ENCODE data around the gene ABCC1.

ABCC1 gene

DNA sequence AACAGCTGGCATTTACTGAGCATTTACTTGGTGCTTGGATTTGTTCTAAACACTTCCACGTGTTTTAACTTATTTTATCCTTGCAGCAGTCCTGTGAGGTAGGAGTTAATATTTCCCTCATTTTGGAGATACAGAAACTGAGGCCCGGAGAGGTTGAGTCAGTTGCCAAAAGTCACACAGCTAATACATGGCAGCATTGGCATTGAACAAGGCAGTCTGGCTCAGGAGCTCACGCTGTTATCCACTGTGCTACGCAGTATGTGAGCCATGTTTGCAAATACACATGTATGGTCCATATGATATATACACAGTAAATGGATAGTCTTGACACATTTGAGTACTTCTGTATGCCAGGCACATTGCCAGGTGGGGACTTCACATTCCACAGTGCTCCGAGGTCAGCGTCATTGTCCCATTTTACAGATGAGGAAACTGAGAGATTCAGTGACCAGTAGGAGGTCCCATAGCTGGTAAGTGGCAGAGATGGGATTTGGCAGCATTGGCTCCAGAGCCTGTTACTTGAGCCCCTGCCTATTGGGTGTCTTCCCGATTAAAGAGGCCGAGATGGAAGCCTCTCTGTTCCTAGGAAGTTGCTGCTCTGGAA is 163.1 kb downstream of the ABCC1 start:
- H3K27ac ChIP-seq, result no peak overlapping the region
- TF ChIP-seq CTCF (IDR thresholded peaks at IDR 0.05) (no peak), ZFX (IDR thresholded peaks at IDR 0.05; ENCODE audit: borderline replicate concordance) (no peak)

DNA sequence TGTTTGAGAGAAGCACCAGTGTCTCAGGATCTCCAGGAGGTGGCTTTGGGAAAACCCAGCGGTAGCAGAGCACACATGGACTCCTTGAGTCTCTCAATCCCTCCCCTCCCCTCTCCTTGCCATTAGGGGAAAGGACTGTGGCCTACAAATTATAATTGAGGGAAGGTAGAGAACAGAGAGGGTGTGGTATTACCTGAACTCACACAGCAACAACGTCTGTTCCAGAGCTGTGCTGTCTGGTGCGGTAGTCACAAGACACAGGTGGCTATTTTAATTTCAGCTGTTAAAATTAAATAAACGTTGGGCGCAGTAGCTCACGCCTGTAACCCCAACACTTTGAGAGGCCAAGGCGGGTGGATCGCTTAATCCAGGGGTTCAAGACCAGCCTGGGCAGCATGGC is 163.7 kb downstream of the ABCC1 start:
- TF ChIP-seq ZFX (IDR thresholded peaks at IDR 0.05; ENCODE audit: borderline replicate concordance) (no peak), CTCF (IDR thresholded peaks at IDR 0.05) (no peak)

GRCh38 chr16:16116841-16117240 is 167.4 kb downstream of the ABCC1 start:
- TF ChIP-seq ZFX (IDR thresholded peaks at IDR 0.05; ENCODE audit: borderline replicate concordance) (no peak), CTCF (IDR thresholded peaks at IDR 0.05) (no peak)
- no peak overlapping the region for H3K27ac ChIP-seq

More for the DNA sequence above, 163.7 kb downstream of the ABCC1 start:
- no peak overlapping the region for H3K27ac ChIP-seq

DNA sequence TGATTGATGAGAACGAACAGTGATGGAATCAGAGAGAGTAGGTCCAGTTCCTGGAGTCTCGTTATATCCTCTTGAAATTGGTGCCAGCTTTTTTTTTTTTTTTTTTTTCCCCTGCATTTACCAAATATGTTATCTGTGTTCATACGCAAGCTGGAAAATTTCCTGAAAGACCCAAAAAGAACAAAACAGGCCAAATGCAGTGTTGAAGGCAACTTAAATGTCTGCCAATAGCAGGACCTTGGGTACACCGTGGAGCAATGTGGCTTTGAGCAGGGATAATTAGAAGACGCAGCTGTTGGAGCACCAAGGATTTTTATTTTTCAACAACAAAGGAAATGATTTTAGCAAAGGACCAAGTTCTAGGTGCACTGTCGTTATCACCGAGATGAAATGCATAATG is 168.9 kb downstream of the ABCC1 start:
- no peak overlapping the region for H3K27ac ChIP-seq
- TF ChIP-seq ZFX (IDR thresholded peaks at IDR 0.05; ENCODE audit: borderline replicate concordance) (no peak), CTCF (IDR thresholded peaks at IDR 0.05) (no peak)

- TF ChIP-seq CTCF (IDR thresholded peaks at IDR 0.05) (no peak), ZFX (IDR thresholded peaks at IDR 0.05; ENCODE audit: borderline replicate concordance) (no peak)
- H3K27ac ChIP-seq, result no peak overlapping the region
Measured at GRCh38 chr16:16120044-16120381, 170.6 kb downstream of the ABCC1 start.

DNA sequence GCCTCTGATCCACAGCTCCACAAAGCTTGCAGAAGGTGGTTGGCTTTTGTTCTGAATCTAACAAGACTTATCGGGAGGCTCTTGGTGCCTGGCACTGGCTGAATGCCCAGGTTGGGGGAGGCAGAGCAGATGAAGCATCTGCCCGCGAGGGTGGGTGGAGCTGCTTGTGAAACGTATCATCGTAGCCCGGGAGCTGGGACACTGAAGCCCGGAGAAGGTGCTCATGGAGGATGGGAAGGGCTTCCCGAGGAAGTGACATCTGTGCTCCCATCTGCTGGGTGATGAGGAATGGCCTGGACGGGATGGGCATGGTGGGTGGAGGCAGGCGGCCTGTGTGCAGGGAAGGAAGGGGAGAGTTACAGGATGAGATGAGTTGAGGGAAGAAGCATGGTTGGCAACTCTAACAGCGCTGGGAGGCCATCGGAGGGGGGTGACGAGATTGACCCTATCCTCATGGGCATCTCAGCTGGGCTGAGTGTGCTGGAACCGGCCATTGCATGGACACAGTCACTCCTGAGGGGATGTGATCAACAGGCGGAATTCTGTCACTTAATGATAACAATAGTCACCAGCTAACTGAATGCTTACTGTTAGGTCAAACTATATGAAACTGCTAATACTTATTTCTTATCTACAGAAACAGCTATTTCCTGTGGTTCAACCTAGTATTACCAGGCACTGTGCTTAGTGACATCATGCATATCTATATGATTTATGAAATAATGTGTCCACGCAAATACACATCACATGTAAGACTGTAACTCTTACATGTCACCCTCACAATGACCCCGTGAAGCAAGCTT is 171.2 kb downstream of the ABCC1 start:
- no peak for TF ChIP-seq CTCF (IDR thresholded peaks at IDR 0.05)
- TF ChIP-seq ZFX (IDR thresholded peaks at IDR 0.05; ENCODE audit: borderline replicate concordance), result no peak

DNA sequence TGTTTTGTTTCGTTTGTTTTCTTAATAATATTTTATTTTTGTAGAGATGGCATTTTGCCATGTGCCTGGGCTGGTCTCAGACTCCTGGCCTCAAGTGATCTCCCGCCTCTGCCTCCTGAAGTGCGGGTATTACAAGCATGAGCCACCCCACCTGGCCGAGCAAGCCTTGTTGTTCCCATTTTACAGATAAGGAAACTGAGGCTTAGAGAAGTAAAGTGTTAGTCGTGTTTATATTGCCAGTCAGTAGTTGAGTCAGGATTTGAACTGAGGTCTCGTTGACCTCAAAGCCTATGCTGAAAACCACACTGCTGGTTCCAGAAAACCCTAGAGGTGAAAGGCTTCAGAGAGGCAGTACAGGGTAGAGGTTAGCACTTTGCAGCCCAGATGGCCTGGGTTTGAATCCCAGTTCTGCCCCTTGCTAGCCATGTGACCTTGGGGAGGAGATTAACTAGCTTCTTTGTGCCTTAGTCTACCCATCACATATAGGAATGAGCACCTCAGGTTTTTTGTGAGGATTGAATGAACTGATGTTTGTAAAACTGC is 171.8 kb downstream of the ABCC1 start:
- no peak overlapping the region for H3K27ac ChIP-seq
- TF ChIP-seq CTCF (IDR thresholded peaks at IDR 0.05) (no peak), ZFX (IDR thresholded peaks at IDR 0.05; ENCODE audit: borderline replicate concordance) (no peak)

More for the DNA sequence above, 171.2 kb downstream of the ABCC1 start:
- no peak overlapping the region for H3K27ac ChIP-seq

Data from 22Rv1 (cell line).